SK-N-SH treated with all-trans-retinoic acid at 6 μM for 48 hours (cell line): ENCODE results near the gene METTL22.

ENCODE experiments used
- ATAC-seq: fragments of 200-7000 bp; cut with Tn5 transposase; 3 replicates; pipeline ENCODE4 v1.9.1; 2020; ENCODE audit warnings: mild to moderate bottlenecking, moderate library complexity
- ARNTL ChIP-seq: fragments of 450-650 bp; formaldehyde crosslinking; IDR thresholded peaks from 2 replicates; pipeline ENCODE4 v1.5.0; 2020; ENCODE audit warnings: low read depth, mild to moderate bottlenecking, moderate library complexity, borderline replicate concordance
- BACH2 ChIP-seq: fragments of 250-450 bp; sonication (Bioruptor Pico); IDR thresholded peaks from 2 replicates; pipeline ENCODE4 v1.9.0; 2021; ENCODE audit warnings: mild to moderate bottlenecking, borderline replicate concordance
- CREB5 ChIP-seq: fragments of 250-450 bp; sonication (Bioruptor Pico); IDR thresholded peaks from 2 replicates; pipeline ENCODE4 v1.5.1; 2020; ENCODE audit warnings: low read depth, mild to moderate bottlenecking, moderate library complexity
- CSDC2 ChIP-seq: fragments of 250-450 bp; sonication (Bioruptor Pico); IDR thresholded peaks from 2 replicates; pipeline ENCODE4 v1.5.0; 2020; ENCODE audit warnings: mild to moderate bottlenecking, moderate library complexity
- CSRNP3 ChIP-seq: fragments of 250-450 bp; sonication (Bioruptor Pico); IDR thresholded peaks from 2 replicates; pipeline ENCODE4 v1.5.1; 2021; ENCODE audit warnings: mild to moderate bottlenecking, moderate library complexity
- ESRRG ChIP-seq: fragments of 250-450 bp; sonication (Bioruptor Pico); IDR thresholded peaks from 2 replicates; pipeline ENCODE4 v1.6.1; 2021; ENCODE audit warnings: mild to moderate bottlenecking
- GLIS3 ChIP-seq: fragments of 250-450 bp; sonication (Bioruptor Pico); IDR thresholded peaks from 2 replicates; pipeline ENCODE4 v1.5.0; 2020; ENCODE audit warnings: mild to moderate bottlenecking, moderate library complexity
- ISL1 ChIP-seq: fragments of 250-450 bp; sonication (Bioruptor Pico); IDR thresholded peaks from 2 replicates; pipeline ENCODE4 v2.1.2; 2022; ENCODE audit warnings: mild to moderate bottlenecking, moderate library complexity
- OSR1 ChIP-seq: fragments of 250-450 bp; sonication (Bioruptor Pico); IDR thresholded peaks from 2 replicates; pipeline ENCODE4 v1.8.0; 2022; ENCODE audit warnings: moderate library complexity, mild to moderate bottlenecking, inconsistent platforms
- PATZ1 ChIP-seq: fragments of 250-450 bp; sonication (Bioruptor Pico); IDR thresholded peaks from 2 replicates; pipeline ENCODE4 v1.8.0; 2020; ENCODE audit warnings: mild to moderate bottlenecking, moderate library complexity, borderline replicate concordance
- POU6F1 ChIP-seq: fragments of 250-450 bp; sonication (Bioruptor Pico); IDR thresholded peaks from 2 replicates; pipeline ENCODE4 v1.8.0; 2021; ENCODE audit warnings: low read depth, mild to moderate bottlenecking, moderate library complexity, borderline replicate concordance
- RARB ChIP-seq: fragments of 250-450 bp; sonication (Bioruptor Pico); IDR thresholded peaks from 2 replicates; pipeline ENCODE4 v1.8.0; 2021; ENCODE audit warnings: mild to moderate bottlenecking, moderate library complexity
- TCF4 ChIP-seq: fragments of 250-450 bp; sonication (Bioruptor Pico); IDR thresholded peaks from 2 replicates; pipeline ENCODE4 v1.8.0; 2021; ENCODE audit warnings: mild to moderate bottlenecking, moderate library complexity, borderline replicate concordance
- TOX ChIP-seq: fragments of 250-450 bp; sonication (Bioruptor Pico); IDR thresholded peaks from 2 replicates; pipeline ENCODE4 v1.8.0; 2021; ENCODE audit warnings: mild to moderate bottlenecking, moderate library complexity, borderline replicate concordance
- TSHZ2 ChIP-seq: fragments of 250-450 bp; sonication (Bioruptor Pico); IDR thresholded peaks from 2 replicates; pipeline ENCODE4 v1.5.0; 2020; ENCODE audit warnings: mild to moderate bottlenecking, moderate library complexity
- ZC3H10 ChIP-seq: fragments of 250-450 bp; sonication (Bioruptor Pico); IDR thresholded peaks from 2 replicates; pipeline ENCODE4 v1.5.1; 2021; ENCODE audit warnings: mild to moderate bottlenecking, moderate library complexity
- ZFP3 ChIP-seq: fragments of 250-450 bp; sonication (Bioruptor Pico); IDR thresholded peaks from 2 replicates; pipeline ENCODE4 v1.5.0; 2020; ENCODE audit warnings: mild to moderate bottlenecking, moderate library complexity
- ZFP30 ChIP-seq: fragments of 450-650 bp; formaldehyde crosslinking; IDR thresholded peaks from 2 replicates; pipeline ENCODE4 v1.5.0; 2022; ENCODE audit warnings: mild to moderate bottlenecking, moderate library complexity
- ZNF565 ChIP-seq: fragments of 450-650 bp; formaldehyde crosslinking; conservative IDR thresholded peaks from 2 replicates; pipeline ENCODE4 v1.5.0; 2020; ENCODE audit warnings: low read depth, mild to moderate bottlenecking, moderate library complexity
- ZNF70 ChIP-seq: fragments of 450-650 bp; formaldehyde crosslinking; IDR thresholded peaks from 2 replicates; pipeline ENCODE4 v1.5.0; 2020; ENCODE audit warnings: mild to moderate bottlenecking, moderate library complexity
- ZNF8 ChIP-seq: fragments of 450-650 bp; formaldehyde crosslinking; IDR thresholded peaks from 2 replicates; pipeline ENCODE4 v1.5.0; 2020; ENCODE audit warnings: mild to moderate bottlenecking, moderate library complexity

Gene METTL22

GRCh38 chr16:8589057-8589899 is 32.2 kb upstream of the METTL22 start:
- no peak for ATAC-seq

GRCh38 chr16:8589900-8590688 is 31.4 kb upstream of the METTL22 start, which contains the start of gene TMEM114:
Gene TMEM114 (minus strand): TSS chr16:8590511. CDS start chr16:8589838, 673 bp downstream.
- ATAC-seq: no peak
- no peak for TF ChIP-seq TCF4 (CRISPR knock-in tag)
- TF ChIP-seq CSRNP3 (CRISPR knock-in tag): no peak
- TF ChIP-seq BACH2 (CRISPR knock-in tag): no peak
- TF ChIP-seq POU6F1 (CRISPR knock-in tag): no peak
- TF ChIP-seq GLIS3: no peak
- TF ChIP-seq ISL1 (CRISPR knock-in tag): no peak
- TF ChIP-seq OSR1 (CRISPR knock-in tag): no peak
- TF ChIP-seq ESRRG (CRISPR knock-in tag): no peak
- TF ChIP-seq PATZ1: no peak
- no peak for TF ChIP-seq ZFP30 (CRISPR knock-in tag)
- TF ChIP-seq ZNF70 (CRISPR knock-in tag): no peak
- TF ChIP-seq ZNF8: no peak
- TF ChIP-seq RARB (CRISPR knock-in tag): no peak

More at GRCh38 chr16:8589057-8589899, 32.2 kb upstream of the METTL22 start:
- TF ChIP-seq ZNF70 (CRISPR knock-in tag): no peak
- TF ChIP-seq PATZ1: no peak
- TF ChIP-seq CSDC2 (CRISPR knock-in tag): no peak
- TF ChIP-seq ESRRG (CRISPR knock-in tag): no peak
- TF ChIP-seq CREB5 (CRISPR knock-in tag): no peak
- no peak for TF ChIP-seq TOX (CRISPR knock-in tag)
- no peak for TF ChIP-seq GLIS3
- TF ChIP-seq ZNF565 (CRISPR knock-in tag): no peak
- TF ChIP-seq ARNTL (CRISPR knock-in tag): no peak
- no peak for TF ChIP-seq TSHZ2
- no peak for TF ChIP-seq ZC3H10
- TF ChIP-seq TCF4 (CRISPR knock-in tag): no peak
- TF ChIP-seq ZFP3 (CRISPR knock-in tag): no peak
